A673 (cell line): ENCODE results near the gene MAP3K5. TPM values are rescaled to one million over a fixed set of nuclear protein-coding genes. Genes with fewer than 3 reads are reported as not detected.

Source experiments
- BruUV-seq: library from RNA; stranded (reverse); fragments of 400-500 nt; replicated peaks from 2 replicates; lab custom pipeline; 2021; lab: Mats Ljungman, UMichigan
- CTCF ChIA-PET: fragments of 300-600 bp; sonication (Branson Sonifier 250); formaldehyde crosslinking; loops from one replicate; lab custom pipeline; 2022; ENCODE audit warnings: antibody characterized with exemption; lab: Charles Lee
- POLR2A ChIA-PET: fragments of 300-600 bp; sonication (Branson Sonifier 250); formaldehyde crosslinking; loops from one replicate; lab custom pipeline; 2022; ENCODE audit warnings: antibody characterized with exemption; ENCODE audit not compliant: low non-redundant PET; lab: Charles Lee
- DNase-seq: peaks from one replicate; pipeline ENCODE4 v3.0.0-alpha.2; 2015; ENCODE audit warnings: low spot score
- H3K27ac ChIP-seq: fragments of 200-600 bp; sonication (generic); 2 replicates; pipeline ENCODE4 v1.5.1; 2016; ENCODE audit warnings: mixed run types, low read depth, mild to moderate bottlenecking, mixed read lengths, antibody characterized with exemption, low read length; ENCODE audit not compliant: poor library complexity, severe bottlenecking
- H3K27me3 ChIP-seq: fragments of 200-600 bp; sonication (generic); replicated peaks from 2 replicates; pipeline ENCODE4 v1.6.1; 2017; ENCODE audit warnings: mixed run types, low read depth, mild to moderate bottlenecking, mixed read lengths, antibody characterized with exemption, low read length; ENCODE audit not compliant: insufficient read depth, poor library complexity
- H3K36me3 ChIP-seq: fragments of 200-600 bp; sonication (generic); 2 replicates; pipeline ENCODE4 v1.6.1; 2016; ENCODE audit warnings: mixed run types, mild to moderate bottlenecking, mixed read lengths, antibody characterized with exemption, low read length; ENCODE audit not compliant: insufficient read depth, poor library complexity, severe bottlenecking
- H3K4me1 ChIP-seq: fragments of 200-600 bp; sonication (generic); 2 replicates; pipeline ENCODE4 v1.6.1; 2017; ENCODE audit warnings: mixed run types, mild to moderate bottlenecking, mixed read lengths, antibody characterized with exemption, low read length; ENCODE audit not compliant: insufficient read depth, poor library complexity, severe bottlenecking
- H3K4me3 ChIP-seq: fragments of 200-600 bp; sonication (generic); 2 replicates; pipeline ENCODE4 v1.5.1; 2016; ENCODE audit warnings: low read depth, mixed run types, mild to moderate bottlenecking, mixed read lengths, low read length; ENCODE audit not compliant: poor library complexity, severe bottlenecking
- H3K9me3 ChIP-seq: fragments of 200-600 bp; sonication (generic); 2 replicates; pipeline ENCODE4 v1.6.1; 2016; ENCODE audit warnings: mixed run types, low read depth, mild to moderate bottlenecking, mixed read lengths, antibody characterized with exemption, low read length; ENCODE audit not compliant: poor library complexity, severe bottlenecking
- EZH2 ChIP-seq: fragments of 200-600 bp; sonication (generic); IDR thresholded peaks from 2 replicates; pipeline ENCODE4 v1.6.1; 2017; ENCODE audit warnings: borderline replicate concordance, low read depth, mild to moderate bottlenecking, mixed read lengths, antibody characterized with exemption, low read length; ENCODE audit not compliant: poor library complexity, severe bottlenecking
- intact Hi-C: fragments of 100-400 bp; cut with micrococcal nuclease; formaldehyde crosslinking; loops from one replicate; pipeline ENCODE4 v1.10.0; 2022; ENCODE audit not compliant: unreplicated experiment
- total RNA-seq: library from RNA; stranded (reverse); gene quantifications from 2 replicates; pipeline ENCODE4 v1.2.3, GENCODE V29; 2021
- TF ChIP-seq, protein P1 (sequence below): fragments of 300-800, 200-600 bp; sonication (generic); conservative IDR thresholded peaks from 2 replicates; pipeline ENCODE4 v1.5.1; 2017; ENCODE audit warnings: low read depth, mild to moderate bottlenecking, antibody characterized with exemption, low read length, moderate library complexity, mixed read lengths

The MAP3K5 gene
- total RNA-seq, 1 experiment from 2014 or later: 5.4 TPM

DNA sequence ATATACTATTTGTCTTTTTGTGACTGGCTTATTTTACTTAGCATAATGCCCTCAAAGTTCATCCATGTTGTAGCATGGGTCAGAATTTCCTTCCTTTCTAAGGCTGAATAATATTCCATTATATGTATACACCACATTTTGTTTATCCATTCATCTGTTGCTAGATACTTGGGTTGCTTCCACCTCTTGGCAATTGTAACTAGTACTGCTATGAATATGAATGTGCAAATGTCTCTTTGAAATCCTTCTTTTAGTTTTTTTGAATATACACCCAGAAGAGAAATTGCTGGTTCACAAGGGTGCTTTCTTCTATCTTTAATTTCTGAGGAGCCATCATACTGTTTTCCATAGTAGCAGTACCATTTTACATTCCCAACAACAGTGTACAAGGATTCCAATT lies 220.8 kb downstream of the MAP3K5 start:
- H3K36me3 ChIP-seq: no peaks in the 10 kb centered on the region
- ChIA-PET POLR2A (no interaction called here), CTCF (no interaction called here)
- no peak for DNase-seq
- intact Hi-C loops: no loop called here
- peaks cover 4% of the 10 kb centered on the region for H3K4me1 ChIP-seq
- BruUV-seq: no TSS peak
- H3K4me3 ChIP-seq: no peak overlapping the region
- H3K27ac ChIP-seq: no peak overlapping the region
- TF ChIP-seq, protein P1, sequence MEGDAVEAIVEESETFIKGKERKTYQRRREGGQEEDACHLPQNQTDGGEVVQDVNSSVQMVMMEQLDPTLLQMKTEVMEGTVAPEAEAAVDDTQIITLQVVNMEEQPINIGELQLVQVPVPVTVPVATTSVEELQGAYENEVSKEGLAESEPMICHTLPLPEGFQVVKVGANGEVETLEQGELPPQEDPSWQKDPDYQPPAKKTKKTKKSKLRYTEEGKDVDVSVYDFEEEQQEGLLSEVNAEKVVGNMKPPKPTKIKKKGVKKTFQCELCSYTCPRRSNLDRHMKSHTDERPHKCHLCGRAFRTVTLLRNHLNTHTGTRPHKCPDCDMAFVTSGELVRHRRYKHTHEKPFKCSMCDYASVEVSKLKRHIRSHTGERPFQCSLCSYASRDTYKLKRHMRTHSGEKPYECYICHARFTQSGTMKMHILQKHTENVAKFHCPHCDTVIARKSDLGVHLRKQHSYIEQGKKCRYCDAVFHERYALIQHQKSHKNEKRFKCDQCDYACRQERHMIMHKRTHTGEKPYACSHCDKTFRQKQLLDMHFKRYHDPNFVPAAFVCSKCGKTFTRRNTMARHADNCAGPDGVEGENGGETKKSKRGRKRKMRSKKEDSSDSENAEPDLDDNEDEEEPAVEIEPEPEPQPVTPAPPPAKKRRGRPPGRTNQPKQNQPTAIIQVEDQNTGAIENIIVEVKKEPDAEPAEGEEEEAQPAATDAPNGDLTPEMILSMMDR: no peak
- no peak for TF ChIP-seq EZH2
- peaks cover 10% of the 10 kb centered on the region for H3K9me3 ChIP-seq
- H3K27me3 ChIP-seq: no peaks in the 10 kb centered on the region

DNA sequence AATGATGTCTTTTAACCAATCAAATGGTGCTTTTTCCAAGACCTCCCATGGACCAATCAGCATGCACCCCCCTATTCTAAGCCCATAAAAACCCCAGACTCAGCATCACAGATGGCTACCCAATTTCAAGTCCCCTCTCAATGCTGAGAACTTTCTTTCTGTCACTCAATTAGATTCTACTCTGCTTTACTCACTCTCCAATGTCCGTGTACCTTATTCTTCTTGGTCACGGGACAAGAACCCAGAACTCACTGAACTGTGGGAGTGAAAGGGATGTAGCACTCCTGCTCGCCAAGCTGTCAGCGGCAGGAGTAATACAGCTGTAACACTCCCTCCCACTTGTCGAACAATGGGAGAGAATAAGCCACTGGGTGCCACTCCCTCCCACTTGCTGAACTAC lies 221.2 kb downstream of the MAP3K5 start:
- H3K36me3 ChIP-seq: no peaks in the 10 kb centered on the region
- TF ChIP-seq, protein P1: no peak
- TF ChIP-seq EZH2: no peak
- H3K27me3 ChIP-seq: no peaks in the 10 kb centered on the region
- H3K4me1 ChIP-seq: peaks cover 4% of the 10 kb centered on the region
- H3K4me3 ChIP-seq: no peak overlapping the region
- ChIA-PET CTCF (no interaction called here), POLR2A (no interaction called here)
- H3K27ac ChIP-seq: no peak overlapping the region
- intact Hi-C loops: no loop called here
- BruUV-seq: no TSS peak
- DNase-seq: no peak
- peaks cover 10% of the 10 kb centered on the region for H3K9me3 ChIP-seq

DNA sequence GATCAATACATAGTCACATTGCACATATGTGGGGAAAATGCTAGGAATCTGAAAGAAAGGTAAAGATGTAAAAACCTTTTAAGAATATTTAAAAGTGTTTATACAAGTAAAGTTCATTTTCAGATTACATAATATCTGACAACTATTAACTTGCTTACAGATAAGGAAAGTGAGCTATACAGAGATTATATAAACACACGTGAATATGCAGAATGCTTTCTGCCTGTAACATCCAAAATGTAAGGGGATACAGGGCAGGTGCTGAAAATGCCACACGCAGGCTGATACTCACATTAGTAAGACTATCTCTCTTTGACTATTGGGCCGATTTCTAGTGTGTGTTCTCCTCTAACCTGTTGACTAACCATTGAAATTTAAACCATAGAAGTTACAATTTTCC lies 224.1 kb downstream of the MAP3K5 start:
- Histone ChIP-seq H3K4me1 (peaks cover 4% of the 10 kb centered on the region), H3K36me3 (no peaks in the 10 kb centered on the region), H3K9me3 (peaks cover 10% of the 10 kb centered on the region), H3K4me3 (no peak overlapping the region), H3K27ac (no peak overlapping the region), H3K27me3 (no peaks in the 10 kb centered on the region)
- no TSS peak for BruUV-seq
- DNase-seq: no peak
- TF ChIP-seq, protein P1: no peak
- TF ChIP-seq EZH2: no peak
- intact Hi-C loops: no loop called here
- ChIA-PET CTCF (no interaction called here), POLR2A (no interaction called here)
